Thoracic aorta (tissue), 2 donors: Measurements from ENCODE around the gene ZNF329. TPM values are rescaled to one million over a fixed set of nuclear protein-coding genes. Genes with fewer than 3 reads are reported as not detected.

Experiments used
- ATAC-seq: fragments of 150-250 bp; one replicate; pipeline ENCODE4 v1.8.0; 2017; ENCODE audit warnings: low read depth; ENCODE audit not compliant: insufficient number of reproducible peaks, low FRiP score
- DNase-seq: peaks from one replicate; pipeline ENCODE4 v3.0.0-alpha.2; 2020; ENCODE audit warnings: low spot score
- H3K27ac ChIP-seq, 2 donors: fragments of 200-600 bp; sonication (generic); 1 replicate in 1 of 2; 2 replicates in 1 of 2; pipeline ENCODE4 v1.5.1; 2016; ENCODE audit warnings: mild to moderate bottlenecking in 2 of 2, moderate library complexity in 2 of 2
- H3K27me3 ChIP-seq: fragments of 200-600 bp; sonication (generic); replicated peaks from 2 replicates; pipeline ENCODE4 v1.6.0; 2016; ENCODE audit warnings: mild to moderate bottlenecking; ENCODE audit not compliant: insufficient read depth
- H3K36me3 ChIP-seq: fragments of 200-600 bp; sonication (generic); one replicate; pipeline ENCODE4 v1.5.1; 2016
- H3K4me1 ChIP-seq, 2 donors: fragments of 200-600 bp; sonication (generic); 1 replicate in 1 of 2; 2 replicates in 1 of 2; pipeline versions ENCODE4 v1.5.1 to v1.6.0; 2016; ENCODE audit warnings: low read depth in 2 of 2, mild to moderate bottlenecking in 1 of 2; ENCODE audit not compliant: control insufficient read depth in 1 of 2
- H3K4me3 ChIP-seq: fragments of 200-600 bp; sonication (generic); 2 replicates; pipeline ENCODE4 v1.5.1; 2016; ENCODE audit warnings: mild to moderate bottlenecking
- H3K9me3 ChIP-seq: fragments of 200-600 bp; sonication (generic); 2 replicates; pipeline ENCODE4 v1.5.1; 2016
- total RNA-seq, 2 donors: library from RNA; depleted of rRNA; stranded (reverse); fragments of >200 nt; gene quantifications; one replicate each; pipeline versions ENCODE4 v1.1.0 to v1.2.3, GENCODE V29; 2016
- TF ChIP-seq, protein P1 (sequence below): fragments of 200-600 bp; sonication (generic); IDR thresholded peaks from one replicate; pipeline ENCODE4 v1.5.1; 2019; ENCODE audit warnings: antibody characterized with exemption

ZNF329 gene
- total RNA-seq, 2 donors from 2014 or later, result 6.8 to 10.6 TPM

DNA sequence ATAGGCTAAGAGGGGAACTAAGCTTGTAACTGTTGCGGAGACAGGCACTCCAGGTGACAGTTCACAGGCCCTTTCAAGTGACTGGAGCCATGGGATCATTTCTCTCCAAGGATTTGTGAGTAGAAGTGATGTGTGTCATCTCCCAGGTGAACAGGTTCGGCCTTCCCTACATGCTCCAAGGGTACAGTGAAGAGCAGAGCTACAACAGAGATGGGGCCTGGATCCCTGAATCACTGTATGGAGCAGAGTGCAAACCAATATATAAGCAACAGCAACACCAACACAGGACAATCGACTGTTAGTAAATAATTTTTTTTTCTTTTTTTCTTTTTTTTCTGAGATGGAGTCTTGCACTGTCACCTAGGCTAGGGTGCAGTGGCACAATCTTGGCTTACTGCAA, 67.6 kb downstream of the ZNF329 start:
- TF ChIP-seq, protein P1, sequence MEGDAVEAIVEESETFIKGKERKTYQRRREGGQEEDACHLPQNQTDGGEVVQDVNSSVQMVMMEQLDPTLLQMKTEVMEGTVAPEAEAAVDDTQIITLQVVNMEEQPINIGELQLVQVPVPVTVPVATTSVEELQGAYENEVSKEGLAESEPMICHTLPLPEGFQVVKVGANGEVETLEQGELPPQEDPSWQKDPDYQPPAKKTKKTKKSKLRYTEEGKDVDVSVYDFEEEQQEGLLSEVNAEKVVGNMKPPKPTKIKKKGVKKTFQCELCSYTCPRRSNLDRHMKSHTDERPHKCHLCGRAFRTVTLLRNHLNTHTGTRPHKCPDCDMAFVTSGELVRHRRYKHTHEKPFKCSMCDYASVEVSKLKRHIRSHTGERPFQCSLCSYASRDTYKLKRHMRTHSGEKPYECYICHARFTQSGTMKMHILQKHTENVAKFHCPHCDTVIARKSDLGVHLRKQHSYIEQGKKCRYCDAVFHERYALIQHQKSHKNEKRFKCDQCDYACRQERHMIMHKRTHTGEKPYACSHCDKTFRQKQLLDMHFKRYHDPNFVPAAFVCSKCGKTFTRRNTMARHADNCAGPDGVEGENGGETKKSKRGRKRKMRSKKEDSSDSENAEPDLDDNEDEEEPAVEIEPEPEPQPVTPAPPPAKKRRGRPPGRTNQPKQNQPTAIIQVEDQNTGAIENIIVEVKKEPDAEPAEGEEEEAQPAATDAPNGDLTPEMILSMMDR, result no peak
- no peak overlapping the region for H3K4me3 ChIP-seq
- no peaks in the 10 kb centered on the region for H3K27me3 ChIP-seq
- peaks cover 51% of the 10 kb centered on the region for H3K36me3 ChIP-seq
- H3K27ac ChIP-seq, result no peak overlapping the region
- DNase-seq, result no peak
- H3K4me1 ChIP-seq, result no peaks in the 10 kb centered on the region
- H3K9me3 ChIP-seq, result peaks cover 68% of the 10 kb centered on the region
- no peak for ATAC-seq

DNA sequence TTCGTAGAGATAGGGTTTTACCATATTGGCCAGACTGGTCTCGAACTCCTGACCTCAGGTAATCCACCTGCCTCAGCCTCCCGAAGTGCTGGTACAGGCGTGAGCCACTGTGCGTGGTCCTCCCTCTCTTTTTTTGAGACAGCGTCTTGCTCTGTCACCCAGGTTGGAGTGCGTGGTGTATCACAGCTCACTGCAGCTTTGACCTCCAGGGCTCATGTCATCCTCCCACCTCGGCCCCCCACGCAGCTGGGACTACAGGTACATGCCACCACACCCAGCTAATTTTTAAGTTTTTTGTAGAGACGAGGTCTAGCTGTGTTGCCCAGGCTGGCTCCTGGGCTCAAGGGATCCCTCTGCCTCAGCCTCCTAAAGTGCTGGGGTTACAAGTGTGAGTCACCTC, 70.8 kb downstream of the ZNF329 start:
- ATAC-seq, result no peak
- H3K4me1 ChIP-seq, result no peaks in the 10 kb centered on the region
- H3K27ac ChIP-seq, result no peak overlapping the region
- TF ChIP-seq, protein P1, result no peak
- peaks cover 62% of the 10 kb centered on the region for H3K9me3 ChIP-seq
- no peak overlapping the region for H3K4me3 ChIP-seq
- H3K27me3 ChIP-seq, result no peaks in the 10 kb centered on the region
- peaks cover 19% of the 10 kb centered on the region for H3K36me3 ChIP-seq
- no peak for DNase-seq

Other genes with a start within 250 kb of the ZNF329 start
- 10 to 100 TPM; 12.6 to 17.6 TPM for gene ZNF417, start 234.2 kb downstream of the ZNF329 start, total RNA-seq
- 1 to 10 TPM; 3.2 to 6.1 TPM for gene ZNF418, start 215.4 kb downstream of the ZNF329 start, total RNA-seq
- gene ZNF256, start 203.1 kb downstream of the ZNF329 start, total RNA-seq, result 1 to 10 TPM; 1.4 to 7.6 TPM
- gene C19orf18, start 176.3 kb downstream of the ZNF329 start, total RNA-seq, result not detected
- 10 to 100 TPM; 13.7 to 24.5 TPM for gene ZNF606, start 148.0 kb downstream of the ZNF329 start, total RNA-seq
- gene ZSCAN1, start 116.8 kb downstream of the ZNF329 start, total RNA-seq, result not detected
- 1 to 10 TPM; 7.6 to 9.5 TPM for gene ZNF135, start 91.5 kb downstream of the ZNF329 start, total RNA-seq
- gene ZSCAN18, start 52.6 kb downstream of the ZNF329 start, total RNA-seq, result 100 to 1,000 TPM in 1 of 2 donors, 10 to 100 TPM in 1; 90.9 to 102 TPM
- gene ZNF274, start 32.3 kb upstream of the ZNF329 start, total RNA-seq, result 10 to 100 TPM; 26.4 to 32.6 TPM
- 10 to 100 TPM; 23.8 to 25.6 TPM for gene ZNF544, start 78.1 kb upstream of the ZNF329 start, total RNA-seq
- 10 to 100 TPM; 11.4 to 12.0 TPM for gene ZNF8, start 128.2 kb upstream of the ZNF329 start, total RNA-seq
- 10 to 100 TPM; 37.4 to 87.9 TPM for gene ERVK3-1, start 154.6 kb upstream of the ZNF329 start, total RNA-seq
- 1 to 10 TPM; 1.1 to 4.2 TPM for gene ZSCAN22, start 176.2 kb upstream of the ZNF329 start, total RNA-seq
- gene A1BG, start 202.7 kb upstream of the ZNF329 start, total RNA-seq, result 10 to 100 TPM in 1 of 2 donors, 1 to 10 TPM in 1; 1.9 to 10.0 TPM
- gene ZNF497, start 212.0 kb upstream of the ZNF329 start, total RNA-seq, result 1 to 10 TPM in 1 of 2 donors, not detected in 1; 2.3 TPM
- gene ZNF837, start 230.2 kb upstream of the ZNF329 start, total RNA-seq, result 1 to 10 TPM; 1.6 to 3.9 TPM
- 100 to 1,000 TPM; 747 to 789 TPM for gene RPS5, start 236.5 kb upstream of the ZNF329 start, total RNA-seq
- not detected for gene RNF225, start 244.9 kb upstream of the ZNF329 start, total RNA-seq